IPS-18a (cell line): ENCODE data around the gene GADD45GIP1.
"Not testable (repeated sequence)": the region's sequence is repeated elsewhere in the genome, so short reads cannot be mapped to it uniquely, and the experiment has no call there.

Experiments
- H3K27ac ChIP-seq: one replicate; pipeline ENCODE4 v1.5.1; 2013; ENCODE audit warnings: low read length
- H3K27me3 ChIP-seq: one replicate; pipeline ENCODE4 v1.6.1; 2013; ENCODE audit warnings: mild to moderate bottlenecking, low read length; ENCODE audit not compliant: control insufficient read depth, insufficient read depth
- H3K36me3 ChIP-seq: one replicate; pipeline ENCODE4 v1.6.1; 2013; ENCODE audit warnings: low read depth, low read length; ENCODE audit not compliant: control insufficient read depth
- H3K4me1 ChIP-seq: one replicate; pipeline ENCODE4 v1.6.1; 2013; ENCODE audit warnings: low read depth, low read length; ENCODE audit not compliant: control insufficient read depth
- H3K4me3 ChIP-seq: one replicate; pipeline ENCODE4 v1.5.1; 2013; ENCODE audit warnings: low read length
- H3K9ac ChIP-seq: one replicate; pipeline ENCODE4 v1.6.1; 2013; ENCODE audit warnings: mild to moderate bottlenecking, low read length, moderate library complexity
- H3K9me3 ChIP-seq: one replicate; pipeline ENCODE4 v1.6.1; 2013; ENCODE audit warnings: low read depth, low read length; ENCODE audit not compliant: control insufficient read depth

The GADD45GIP1 gene

DNA sequence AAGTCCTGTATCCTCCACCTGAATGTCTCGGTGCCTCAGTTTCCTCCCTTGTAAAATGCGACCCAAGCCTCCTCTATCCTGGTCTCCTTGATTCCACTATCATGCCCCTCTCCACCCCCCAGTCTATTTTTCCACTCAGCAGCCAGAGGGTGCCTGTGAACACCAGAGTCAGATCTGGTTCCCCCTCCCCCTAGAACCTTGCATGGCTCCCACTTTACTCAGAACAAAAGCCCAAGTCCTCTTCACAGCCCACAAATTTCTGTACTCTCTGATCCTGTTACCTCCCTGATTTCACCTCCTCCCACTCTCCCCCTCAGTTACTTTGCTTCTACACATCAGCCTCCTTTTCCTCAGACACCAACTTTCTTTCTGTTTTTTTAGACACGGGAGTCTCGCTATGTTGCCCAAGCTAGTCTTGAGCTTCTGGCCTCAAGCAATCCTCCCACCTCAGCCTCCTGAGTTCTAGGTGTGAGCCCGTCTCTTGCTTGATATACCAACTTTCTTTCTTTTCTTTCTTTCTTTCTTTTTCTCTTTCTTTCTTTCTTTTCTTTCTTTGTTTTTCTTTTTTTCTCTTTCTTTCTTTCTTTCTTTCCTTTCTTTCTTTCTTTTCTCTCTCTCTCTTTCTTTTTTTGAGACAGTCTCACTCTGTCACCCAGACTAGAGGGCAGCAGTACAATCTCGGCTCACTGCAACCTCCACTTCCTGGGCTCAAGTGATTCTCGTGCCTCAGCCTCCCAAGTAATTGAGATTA lies 13.2 kb upstream of the GADD45GIP1 start:
- no peaks in the 10 kb centered on the region for H3K9me3 ChIP-seq
- H3K27ac ChIP-seq, result no peak overlapping the region
- no peaks in the 10 kb centered on the region for H3K4me1 ChIP-seq
- H3K36me3 ChIP-seq, result no peaks in the 10 kb centered on the region
- no peak overlapping the region for H3K4me3 ChIP-seq
- H3K27me3 ChIP-seq, result no peaks in the 10 kb centered on the region
- no peak overlapping the region for H3K9ac ChIP-seq

DNA sequence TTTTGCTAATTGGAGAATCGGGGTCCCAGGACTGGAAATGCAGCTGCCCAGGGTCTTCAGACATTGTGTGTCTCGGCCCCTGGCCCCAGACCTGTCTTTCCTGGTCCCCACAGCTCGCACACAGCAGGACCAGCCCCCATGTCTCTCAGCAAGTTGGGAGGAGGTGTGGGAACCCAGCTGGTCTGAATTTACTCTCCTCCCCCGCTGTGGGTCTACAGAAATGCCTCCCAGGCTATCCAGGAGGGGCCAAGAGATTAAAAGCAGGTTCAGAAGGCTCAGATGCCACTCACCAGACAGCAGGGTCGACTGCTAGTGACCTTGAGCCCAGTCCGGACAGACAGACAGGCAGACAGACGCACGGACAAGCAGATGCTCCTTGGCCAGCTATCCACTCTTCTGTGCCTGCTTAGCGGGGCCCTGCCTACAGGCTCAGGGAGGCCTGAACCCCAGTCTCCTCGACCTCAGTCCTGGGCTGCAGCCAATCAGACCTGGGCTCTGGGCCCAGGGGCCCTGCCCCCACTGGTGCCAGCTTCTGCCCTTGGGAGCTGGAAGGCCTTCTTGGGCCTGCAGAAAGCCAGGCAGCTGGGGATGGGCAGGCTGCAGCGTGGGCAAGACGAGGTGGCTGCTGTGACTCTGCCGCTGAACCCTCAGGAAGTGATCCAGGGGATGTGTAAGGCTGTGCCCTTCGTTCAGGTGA lies 12.4 kb upstream of the GADD45GIP1 start, which contains the start of gene DAND5:
DAND5 (plus strand) TSS at position 285 of the 697 bp plus-strand sequence; CDS start at position 370, 85 bp downstream.
- Histone ChIP-seq H3K36me3 (no peaks in the 10 kb centered on the region), H3K27me3 (no peaks in the 10 kb centered on the region), H3K9me3 (no peaks in the 10 kb centered on the region), H3K4me1 (peaks cover 3% of the 10 kb centered on the region), H3K9ac (no peak within 1 kb of the TSS), H3K27ac (no peak within 1 kb of the TSS), H3K4me3 (no peak within 1 kb of the TSS)

DNA sequence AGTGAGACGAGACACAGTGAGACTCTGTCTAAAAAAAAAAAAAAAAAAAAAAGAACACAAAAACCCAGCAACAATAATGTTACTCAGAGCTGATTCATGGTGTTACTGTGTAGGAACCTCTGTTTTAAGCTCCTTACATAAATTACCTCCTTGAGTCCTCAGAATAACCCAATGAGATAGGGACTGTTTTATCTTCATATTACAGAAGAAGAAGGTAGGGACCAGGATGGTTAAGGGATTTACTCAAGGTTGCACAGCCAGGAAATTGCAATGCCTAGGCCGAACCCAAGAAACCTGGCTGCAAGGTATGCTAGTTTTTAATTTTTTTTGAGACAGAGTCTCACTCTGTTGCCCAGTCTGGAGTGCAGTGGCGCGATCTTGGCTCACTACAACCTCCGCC lies 10.9 kb upstream of the GADD45GIP1 start:
- no peaks in the 10 kb centered on the region for H3K9me3 ChIP-seq
- no peak overlapping the region for H3K4me3 ChIP-seq
- H3K27me3 ChIP-seq, result no peaks in the 10 kb centered on the region
- H3K9ac ChIP-seq, result no peak overlapping the region
- peaks cover 3% of the 10 kb centered on the region for H3K4me1 ChIP-seq
- no peaks in the 10 kb centered on the region for H3K36me3 ChIP-seq
- no peak overlapping the region for H3K27ac ChIP-seq

DNA sequence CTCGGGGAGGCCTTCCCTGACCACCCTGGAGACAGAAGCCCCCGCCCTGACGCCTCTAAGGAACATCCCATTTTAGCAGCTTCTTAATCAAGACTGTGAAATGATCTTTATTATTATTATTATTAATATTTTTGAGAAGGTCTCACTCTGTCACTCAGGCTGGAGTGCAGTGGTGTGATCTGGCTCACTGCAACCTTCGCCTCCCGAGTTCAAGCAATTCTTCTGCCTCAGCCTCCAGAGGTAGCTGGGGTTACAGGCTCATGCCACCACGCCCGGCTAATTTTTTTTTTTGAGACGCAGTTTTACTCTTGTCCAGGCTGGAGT lies 8.8 kb upstream of the GADD45GIP1 start:
- H3K9me3 ChIP-seq, result no peaks in the 10 kb centered on the region
- H3K4me1 ChIP-seq, result peaks cover 3% of the 10 kb centered on the region
- peak overlapping the region; percentile 60 for H3K4me3 ChIP-seq
- no peak overlapping the region for H3K27ac ChIP-seq
- H3K9ac ChIP-seq, result peak overlapping the region; percentile 62
- no peaks in the 10 kb centered on the region for H3K36me3 ChIP-seq
- no peaks in the 10 kb centered on the region for H3K27me3 ChIP-seq

DNA sequence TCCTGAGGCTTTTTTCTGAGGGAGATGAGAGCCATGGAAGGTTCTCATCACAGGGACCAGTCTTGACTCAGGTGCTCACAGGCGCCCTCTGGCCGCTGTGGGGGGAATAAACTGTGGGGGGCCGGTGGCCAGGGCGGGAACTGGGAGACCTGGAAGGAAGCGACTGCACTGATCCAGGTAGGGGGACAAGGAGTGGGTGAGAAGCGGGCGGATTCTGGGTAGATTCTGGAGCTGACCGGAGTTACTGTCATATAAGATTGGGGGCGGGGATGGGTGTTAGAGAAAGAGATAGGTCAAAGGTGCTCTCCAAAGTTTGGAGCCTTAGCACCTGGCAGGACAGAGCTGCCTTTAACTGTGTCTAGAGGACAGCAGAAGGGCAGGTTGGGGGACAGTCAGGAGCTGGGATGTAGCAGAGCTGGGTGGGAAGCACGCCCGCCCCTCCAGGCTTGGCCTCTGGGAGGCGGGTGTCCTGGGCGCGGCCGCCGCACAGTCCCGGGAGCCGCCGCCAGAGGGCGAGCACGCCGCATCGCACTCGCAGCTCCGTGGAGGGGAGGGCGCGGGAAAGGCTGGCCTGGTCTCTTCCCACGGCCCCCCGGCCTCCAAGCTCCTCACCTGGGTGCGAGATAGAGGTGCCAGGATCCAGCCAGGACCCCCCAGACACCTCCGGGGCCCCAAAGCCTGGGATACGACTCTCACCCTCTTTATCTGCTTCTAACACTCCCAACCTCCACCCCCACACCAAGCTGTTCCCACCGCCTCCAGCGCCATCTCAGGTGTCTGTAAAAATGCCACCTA lies 8.2 kb upstream of the GADD45GIP1 start:
- Histone ChIP-seq H3K9ac (peak overlapping the region; percentile 62), H3K4me3 (peak overlapping the region; percentile 60), H3K27me3 (no peaks in the 10 kb centered on the region), H3K4me1 (peaks cover 3% of the 10 kb centered on the region), H3K36me3 (no peaks in the 10 kb centered on the region), H3K27ac (peak overlapping the region; percentile 87), H3K9me3 (no peaks in the 10 kb centered on the region)

DNA sequence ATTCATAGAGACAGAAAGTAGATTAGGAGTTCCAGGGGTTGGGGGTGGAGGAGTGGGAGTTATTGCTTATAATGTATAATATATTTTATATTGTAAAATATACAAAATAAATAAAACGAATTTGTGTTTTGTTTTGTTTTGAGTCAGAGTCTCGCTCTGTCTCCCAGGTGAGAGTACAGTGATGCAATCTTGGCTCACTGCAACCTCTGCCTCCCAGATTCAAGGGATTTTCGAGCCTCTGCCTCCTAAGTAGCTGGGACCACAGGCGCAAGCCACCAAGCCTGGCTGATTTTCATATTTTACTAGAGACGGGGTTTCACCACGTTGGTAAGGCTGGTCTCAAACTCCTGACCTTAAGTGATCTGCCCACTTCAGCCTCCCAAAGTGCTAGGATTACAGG lies 2.5 kb upstream of the GADD45GIP1 start:
- no peaks in the 10 kb centered on the region for H3K9me3 ChIP-seq
- peaks cover 4% of the 10 kb centered on the region for H3K4me1 ChIP-seq
- no peak overlapping the region for H3K9ac ChIP-seq
- peaks cover 6% of the 10 kb centered on the region for H3K36me3 ChIP-seq
- no peak overlapping the region for H3K4me3 ChIP-seq
- no peaks in the 10 kb centered on the region for H3K27me3 ChIP-seq
- H3K27ac ChIP-seq, result no peak overlapping the region

DNA sequence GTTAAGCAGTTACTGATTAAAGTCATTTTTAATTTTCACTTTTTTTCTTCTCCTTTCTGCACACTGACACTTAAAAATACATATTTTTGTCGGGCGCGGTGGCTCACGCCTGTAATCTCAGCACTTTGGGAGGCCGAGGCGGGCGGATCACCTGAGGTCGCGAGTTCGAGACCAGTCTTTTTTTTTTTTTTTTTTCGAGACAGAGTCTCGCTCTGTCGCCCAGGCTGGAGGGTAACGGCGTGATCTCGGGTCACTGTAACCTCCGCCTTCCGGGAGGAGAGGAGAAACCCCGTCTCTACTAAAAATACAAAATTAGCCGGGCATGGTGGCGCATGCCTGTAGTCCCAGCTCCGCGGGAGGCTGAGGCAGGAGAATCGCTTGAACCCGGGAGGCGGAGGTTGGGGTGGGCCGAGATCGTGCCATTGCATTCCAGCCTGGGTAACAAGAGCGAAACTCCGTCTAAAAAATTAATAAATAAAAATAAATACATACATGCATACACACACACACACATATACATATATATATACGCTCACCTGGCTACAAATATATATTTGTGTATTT lies 448 bp upstream of the GADD45GIP1 start:
- not testable (repeated sequence) for H3K4me1 ChIP-seq, H3K9me3 ChIP-seq, H3K27ac ChIP-seq, H3K27me3 ChIP-seq
- Histone ChIP-seq H3K4me3 (peak overlapping the region; percentile 90), H3K9ac (peak overlapping the region; percentile 85), H3K36me3 (peaks cover 20% of the 10 kb centered on the region)

DNA sequence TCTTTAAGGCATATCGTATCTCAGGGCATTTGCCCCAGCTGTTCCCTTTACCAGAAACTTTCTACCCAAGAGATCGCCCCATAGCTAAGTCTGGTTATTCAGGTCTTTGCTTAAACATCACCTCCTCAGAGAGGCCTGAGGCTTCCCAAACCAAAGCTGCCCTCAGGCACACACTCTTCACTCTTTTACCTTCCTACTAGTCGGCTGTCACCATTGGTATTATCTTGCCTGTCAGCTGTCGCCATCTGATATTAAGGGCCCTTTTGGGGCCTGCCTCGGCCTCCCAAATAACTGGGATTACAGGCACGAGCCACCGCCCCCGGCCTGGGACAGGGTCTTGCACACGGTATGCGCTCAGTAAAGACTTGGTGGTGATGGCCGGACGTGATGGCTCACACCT lies 1.0 kb downstream of the GADD45GIP1 start:
- no peak overlapping the region for H3K27ac ChIP-seq
- H3K36me3 ChIP-seq, result peaks cover 33% of the 10 kb centered on the region
- H3K4me1 ChIP-seq, result peaks cover 9% of the 10 kb centered on the region
- no peaks in the 10 kb centered on the region for H3K9me3 ChIP-seq
- peak overlapping the region; percentile 85 for H3K9ac ChIP-seq
- H3K27me3 ChIP-seq, result no peaks in the 10 kb centered on the region
- peak overlapping the region; percentile 90 for H3K4me3 ChIP-seq

DNA sequence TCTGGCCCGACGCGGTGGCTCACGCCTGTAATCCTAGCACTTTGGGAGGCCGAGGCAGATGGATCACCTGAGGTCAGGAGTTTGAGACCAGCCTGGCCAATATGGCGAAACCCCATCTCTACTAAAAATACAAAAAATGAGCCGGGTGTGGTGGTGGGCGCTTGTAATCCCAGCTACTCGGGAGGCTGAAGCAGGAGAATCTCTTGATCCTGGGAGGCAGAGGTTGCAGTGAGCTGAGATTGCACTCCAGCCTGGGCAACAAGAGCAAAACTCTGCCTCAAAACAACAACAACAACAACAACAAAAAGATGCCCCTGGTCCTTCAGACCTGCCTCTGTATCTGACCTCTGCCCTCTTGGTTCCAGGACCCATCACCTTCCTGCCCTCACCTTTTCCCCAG lies 1.4 kb downstream of the GADD45GIP1 start:
- H3K4me1 ChIP-seq, H3K27ac ChIP-seq, H3K27me3 ChIP-seq, H3K9me3 ChIP-seq: not testable (repeated sequence)
- peak overlapping the region; percentile 90 for H3K4me3 ChIP-seq
- H3K36me3 ChIP-seq, result peaks cover 37% of the 10 kb centered on the region
- peak overlapping the region; percentile 85 for H3K9ac ChIP-seq

DNA sequence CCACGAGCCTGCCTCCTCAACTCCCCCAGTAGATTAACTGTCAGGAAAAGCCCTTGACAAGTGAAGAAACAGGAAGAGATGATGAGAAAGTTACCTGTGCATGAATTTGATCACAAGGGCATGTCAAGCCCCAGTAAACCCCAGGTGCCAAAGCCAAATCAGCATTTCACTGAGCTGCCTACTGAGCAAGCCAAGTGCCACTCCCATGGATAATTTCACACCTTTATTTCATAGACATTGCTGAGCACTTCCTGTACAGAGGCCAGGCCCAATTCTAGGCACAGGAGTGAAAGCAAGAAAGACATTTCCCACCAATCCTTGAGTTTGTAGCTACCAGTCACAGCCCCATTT lies 2.4 kb downstream of the GADD45GIP1 start:
- no peaks in the 10 kb centered on the region for H3K27me3 ChIP-seq
- peaks cover 9% of the 10 kb centered on the region for H3K4me1 ChIP-seq
- no peak overlapping the region for H3K9ac ChIP-seq
- no peak overlapping the region for H3K4me3 ChIP-seq
- no peak overlapping the region for H3K27ac ChIP-seq
- peaks cover 45% of the 10 kb centered on the region for H3K36me3 ChIP-seq
- H3K9me3 ChIP-seq, result no peaks in the 10 kb centered on the region

DNA sequence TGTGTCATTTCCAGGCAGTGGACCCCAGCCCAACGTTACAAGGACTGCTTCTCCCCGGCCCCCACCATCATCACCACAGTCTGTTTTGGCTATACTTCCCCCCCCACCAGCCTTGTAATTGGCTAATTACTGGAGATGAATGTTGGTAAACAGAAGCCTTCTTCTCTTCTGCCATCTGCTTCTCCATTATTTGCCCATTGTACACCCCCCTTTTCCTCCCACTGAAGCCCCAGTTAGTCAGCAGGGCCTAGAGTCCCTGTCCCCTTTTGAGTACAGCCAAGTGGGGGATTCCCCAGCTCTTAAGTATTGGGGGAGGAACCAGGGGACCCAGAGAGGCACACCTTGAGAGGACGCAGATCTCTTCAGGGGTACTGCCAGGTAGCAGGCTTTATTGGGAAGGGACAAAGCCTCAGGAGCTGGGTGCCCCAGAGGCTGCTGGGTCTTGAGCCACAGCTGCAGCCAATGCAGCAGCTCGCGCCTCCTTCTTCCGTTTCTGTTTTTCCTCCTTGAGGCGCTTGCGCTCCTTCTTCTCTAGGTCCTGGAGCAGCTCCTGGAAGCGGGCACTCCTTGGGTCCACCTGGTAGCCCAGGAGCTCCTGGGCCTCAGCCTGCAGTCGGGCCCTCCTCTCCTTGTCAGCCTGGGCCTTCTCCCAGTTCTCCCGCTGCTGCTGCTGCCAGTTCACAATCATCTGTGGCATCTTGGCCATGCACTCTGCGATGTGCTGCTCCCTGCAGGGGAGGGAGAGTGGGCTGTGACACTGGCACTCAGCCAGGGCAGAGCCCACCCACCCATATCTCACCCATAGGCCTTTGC lies 3.0 kb downstream of the GADD45GIP1 start:
- Histone ChIP-seq H3K4me1 (peaks cover 9% of the 10 kb centered on the region), H3K9me3 (no peaks in the 10 kb centered on the region), H3K27ac (no peak overlapping the region), H3K36me3 (peaks cover 51% of the 10 kb centered on the region), H3K27me3 (no peaks in the 10 kb centered on the region), H3K9ac (no peak overlapping the region), H3K4me3 (no peak overlapping the region)
